K562 treated with DMSO at 1 percent for 12 hours (cell line): ENCODE results near the gene IQCE. TPM values are rescaled to one million over a fixed set of nuclear protein-coding genes. Genes with fewer than 3 reads are reported as not detected.

ENCODE experiments used
- total RNA-seq: library from RNA; unstranded; fragments of 300-600 nt; gene quantifications from 2 replicates; pipeline ENCODE4 v1.2.3, GENCODE V29; 2022; ENCODE audit not compliant: insufficient read depth

IQCE gene, protein sequence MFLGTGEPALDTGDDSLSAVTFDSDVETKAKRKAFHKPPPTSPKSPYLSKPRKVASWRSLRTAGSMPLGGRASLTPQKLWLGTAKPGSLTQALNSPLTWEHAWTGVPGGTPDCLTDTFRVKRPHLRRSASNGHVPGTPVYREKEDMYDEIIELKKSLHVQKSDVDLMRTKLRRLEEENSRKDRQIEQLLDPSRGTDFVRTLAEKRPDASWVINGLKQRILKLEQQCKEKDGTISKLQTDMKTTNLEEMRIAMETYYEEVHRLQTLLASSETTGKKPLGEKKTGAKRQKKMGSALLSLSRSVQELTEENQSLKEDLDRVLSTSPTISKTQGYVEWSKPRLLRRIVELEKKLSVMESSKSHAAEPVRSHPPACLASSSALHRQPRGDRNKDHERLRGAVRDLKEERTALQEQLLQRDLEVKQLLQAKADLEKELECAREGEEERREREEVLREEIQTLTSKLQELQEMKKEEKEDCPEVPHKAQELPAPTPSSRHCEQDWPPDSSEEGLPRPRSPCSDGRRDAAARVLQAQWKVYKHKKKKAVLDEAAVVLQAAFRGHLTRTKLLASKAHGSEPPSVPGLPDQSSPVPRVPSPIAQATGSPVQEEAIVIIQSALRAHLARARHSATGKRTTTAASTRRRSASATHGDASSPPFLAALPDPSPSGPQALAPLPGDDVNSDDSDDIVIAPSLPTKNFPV
- 3.3 and 8.8 TPM in 2 replicates for total RNA-seq

DNA sequence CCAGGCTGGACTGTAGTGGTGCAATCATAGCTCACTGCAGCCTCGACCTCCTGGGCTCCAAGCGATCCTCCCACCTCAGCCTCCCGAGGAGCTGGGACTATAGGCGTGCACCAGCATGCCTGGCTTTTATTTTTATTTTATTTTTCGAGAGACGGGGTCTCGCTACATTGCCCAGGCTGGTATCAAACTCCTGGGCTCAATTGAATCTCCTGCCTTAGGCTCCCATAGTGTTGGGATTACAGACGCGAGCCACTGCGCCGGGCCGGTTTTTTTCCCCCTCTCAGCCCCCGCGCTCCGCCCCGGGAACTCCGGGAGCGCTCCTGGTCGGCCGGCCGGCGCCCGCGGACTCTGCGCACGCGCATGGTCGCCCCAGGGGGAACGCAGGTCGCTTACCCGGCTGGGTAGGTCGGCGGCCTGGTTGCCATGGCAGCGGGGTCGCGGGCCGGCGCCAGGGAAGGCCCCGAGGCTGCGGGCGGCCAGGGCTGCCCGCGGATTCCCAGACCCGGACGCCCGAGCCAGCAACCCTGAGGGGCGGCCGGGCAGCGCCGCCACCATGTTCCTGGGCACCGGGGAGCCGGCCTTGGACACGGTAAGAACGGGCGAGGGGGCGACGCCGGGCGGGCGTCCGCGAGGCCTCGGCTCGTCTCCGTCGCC lies at the start of gene IQCE:
Gene IQCE, plus strand, starts transcription at position 351 of the 654 bp plus-strand sequence. Its CDS starts 203 bp downstream, at position 554.

DNA sequence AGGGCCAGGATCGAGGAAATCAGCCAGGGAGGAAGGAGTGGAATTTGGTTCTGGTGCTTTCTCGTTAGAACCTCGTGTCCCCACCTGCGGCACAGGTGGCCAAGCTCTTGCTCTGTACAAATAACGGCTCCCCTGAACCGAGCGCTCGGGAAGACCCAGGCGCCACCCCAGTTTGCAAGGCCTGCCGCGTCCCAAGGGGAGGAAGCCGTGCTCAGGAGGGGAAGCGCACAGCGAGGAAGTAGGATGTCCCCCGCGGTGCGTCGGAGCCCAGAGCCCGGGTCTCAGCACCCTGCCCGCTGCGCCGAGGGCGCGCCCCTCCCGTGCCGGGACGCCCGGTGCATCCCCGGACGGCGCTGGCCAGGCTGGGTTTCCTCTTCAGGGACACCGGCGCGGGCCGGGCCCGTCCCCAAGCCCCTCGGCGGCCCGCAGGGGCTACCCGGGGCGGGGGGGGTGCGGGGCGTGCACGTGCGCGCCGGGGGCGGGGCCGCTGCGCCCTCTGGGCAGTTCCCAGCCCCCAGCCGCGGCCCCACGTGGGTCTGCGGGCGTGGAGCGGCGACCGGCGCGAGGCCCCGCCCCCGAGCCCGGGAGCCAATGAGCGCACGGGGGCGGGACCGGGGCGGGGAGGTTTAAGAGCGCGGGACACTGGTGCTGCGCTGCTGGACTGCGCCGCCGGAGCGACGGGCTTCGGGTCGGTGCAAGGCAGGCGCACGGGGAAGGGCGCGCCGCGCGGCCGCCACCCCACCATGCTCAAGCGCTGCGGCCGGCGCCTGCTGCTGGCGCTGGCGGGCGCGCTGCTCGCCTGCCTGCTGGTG lies 39.5 kb upstream of the IQCE start, which contains the start of gene LFNG:
Gene LFNG, plus strand, starts transcription at position 656 of the 812 bp plus-strand sequence. Its CDS starts 88 bp downstream, at position 744.

DNA sequence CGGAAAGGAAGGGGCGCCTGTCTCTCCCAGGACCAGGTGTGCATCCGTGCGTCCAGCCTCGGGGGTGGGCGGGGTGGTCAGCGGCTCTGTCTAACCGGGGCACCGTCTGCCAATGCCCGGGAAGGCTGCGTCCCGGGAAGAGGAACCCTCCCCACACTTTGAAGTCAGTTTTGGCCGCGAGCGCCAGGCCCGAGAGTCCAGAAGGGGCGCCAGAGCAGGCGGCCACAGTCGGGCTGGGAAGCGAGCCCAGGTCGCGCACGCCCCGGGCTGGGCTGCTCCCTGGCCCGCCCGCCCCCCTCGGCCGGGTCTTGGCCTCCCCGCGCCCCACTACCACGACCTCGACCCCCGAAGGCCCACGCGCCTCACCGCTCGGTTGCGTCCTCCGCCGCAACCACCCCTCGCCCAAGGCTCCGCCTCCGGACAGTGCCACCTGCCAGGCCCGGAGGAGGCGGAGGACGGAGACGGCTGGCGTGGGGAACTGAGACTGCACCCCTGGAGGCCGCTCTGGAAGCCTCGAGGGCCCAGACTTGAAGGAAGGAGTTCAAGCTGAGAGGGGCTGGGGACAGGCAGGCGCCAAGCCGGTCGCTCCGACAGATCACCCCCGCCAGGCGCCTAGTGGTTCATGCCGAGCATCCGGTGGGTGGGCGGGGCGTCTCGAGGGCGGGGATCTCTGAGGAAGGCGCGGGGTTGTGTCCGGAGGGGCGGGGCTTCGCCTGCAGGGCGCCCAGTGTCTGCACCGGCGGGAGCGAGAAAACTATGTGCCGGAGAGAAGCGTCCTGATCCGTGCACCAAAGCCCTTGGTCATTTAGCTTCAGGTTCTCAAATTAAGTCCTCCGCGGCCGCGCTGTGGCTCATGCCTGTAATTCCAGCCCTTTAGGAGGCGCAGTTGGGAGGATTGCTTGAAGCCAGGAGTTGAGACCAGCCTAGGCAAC lies 3.4 kb upstream of the IQCE start, which contains the start of gene BRAT1:
Gene BRAT1, minus strand, starts transcription at position 404 of the 932 bp plus-strand sequence. CDS start 1,093 bp downstream, outside the sequence.

DNA sequence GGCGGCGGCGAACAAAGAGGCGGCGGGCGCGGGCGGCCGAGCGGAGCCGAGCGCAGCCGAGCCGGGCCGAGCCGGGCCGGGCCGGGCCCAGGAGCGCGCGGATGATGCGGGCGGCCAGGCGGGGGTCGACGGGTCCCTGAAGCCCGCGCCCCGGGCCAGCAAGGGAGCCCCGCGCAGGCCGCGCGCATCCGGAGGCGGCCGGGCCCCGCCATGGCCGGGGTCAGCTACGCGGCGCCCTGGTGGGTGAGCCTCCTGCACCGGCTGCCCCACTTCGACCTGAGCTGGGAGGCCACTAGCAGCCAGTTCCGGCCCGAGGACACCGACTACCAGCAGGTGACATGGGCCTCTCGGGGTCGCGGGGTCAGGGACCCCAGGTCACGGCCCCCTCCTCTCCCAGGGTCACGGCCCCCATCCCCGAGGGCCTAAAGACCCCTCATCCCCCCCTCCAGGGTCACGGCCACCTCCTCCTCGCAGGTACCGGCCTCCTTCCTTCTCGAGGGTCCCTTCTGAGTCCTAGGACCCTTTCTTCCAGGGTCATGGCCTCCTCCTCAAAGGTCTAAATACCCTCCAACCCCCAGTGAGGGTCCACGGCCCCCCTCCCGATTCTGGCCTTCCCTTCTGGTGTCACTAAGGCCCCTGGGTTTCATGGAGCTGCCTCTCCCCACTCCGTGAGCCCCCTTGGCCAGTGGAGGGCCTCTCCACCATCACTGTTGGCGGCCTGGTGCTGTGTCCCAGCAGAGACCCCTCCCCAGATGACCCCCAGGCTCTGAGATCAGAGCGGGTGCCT lies 73.4 kb downstream of the IQCE start, which contains the start of gene TTYH3:
Gene TTYH3, plus strand, starts transcription at position 41 of the 787 bp plus-strand sequence. Its CDS starts 170 bp downstream, at position 211.

Other genes with a start within 250 kb of the IQCE start
- gene SNX8, start 244.5 kb upstream of the IQCE start, total RNA-seq, result 12.2 and 22.1 TPM in 2 replicates
- 138 and 181 TPM in 2 replicates for gene EIF3B, start 204.2 kb upstream of the IQCE start, total RNA-seq
- 37.8 and 46.1 TPM in 2 replicates for gene CHST12, start 155.4 kb upstream of the IQCE start, total RNA-seq
- gene GRIFIN, start 82.6 kb upstream of the IQCE start, total RNA-seq, result not detected in 2 replicates
- 0.35 and 0.68 TPM in 2 replicates for gene LFNG, start 39.2 kb upstream of the IQCE start, total RNA-seq
- 45.2 and 47.7 TPM in 2 replicates for gene BRAT1, start 3.5 kb upstream of the IQCE start, total RNA-seq
- gene TTYH3, start 73.0 kb downstream of the IQCE start, total RNA-seq, result 4.8 and 9.4 TPM in 2 replicates
- not detected in 2 replicates for gene AMZ1, start 129.2 kb downstream of the IQCE start, total RNA-seq